ENCODE data around the gene HOXD12.

The HOXD12 gene

GRCh38 chr2:176136374-176137251 lies 37.0 kb downstream of the HOXD12 start:
- DNase-seq = no peak

- DNase-seq = no peak
These were observed 37.6 kb downstream of the HOXD12 start for GRCh38 chr2:176137252-176137580.

- no peak for DNase-seq
These were observed 38.3 kb downstream of the HOXD12 start for GRCh38 chr2:176137906-176138305.

- DNase-seq = no peak
These were observed 38.9 kb downstream of the HOXD12 start for GRCh38 chr2:176138526-176138922.

GRCh38 chr2:176138923-176139660 lies 39.5 kb downstream of the HOXD12 start:
- DNase-seq = no peak

GRCh38 chr2:176139661-176140512 lies 40.3 kb downstream of the HOXD12 start:
- DNase-seq = no peak

- peak; percentile 45 to 74 for DNase-seq
These were observed 41.1 kb downstream of the HOXD12 start for GRCh38 chr2:176140513-176141317.

GRCh38 chr2:176142281-176142680 lies 42.7 kb downstream of the HOXD12 start:
- no peak for DNase-seq

GRCh38 chr2:176145085-176145969 lies 45.7 kb downstream of the HOXD12 start:
- DNase-seq = no peak

- DNase-seq = no peak
These were observed 46.5 kb downstream of the HOXD12 start for GRCh38 chr2:176146101-176146500.

- no peak for DNase-seq
These were observed 47.0 kb downstream of the HOXD12 start for GRCh38 chr2:176146645-176147044.

- DNase-seq = no peak
These were observed 47.7 kb downstream of the HOXD12 start for GRCh38 chr2:176147210-176147799.

GRCh38 chr2:176147800-176148496 lies 48.4 kb downstream of the HOXD12 start:
- DNase-seq = no peak

- DNase-seq = no peak
These were observed 49.3 kb downstream of the HOXD12 start for GRCh38 chr2:176148751-176149421.

GRCh38 chr2:176149481-176149938 lies 49.9 kb downstream of the HOXD12 start:
- DNase-seq = no peak

GRCh38 chr2:176149939-176150583 lies 50.5 kb downstream of the HOXD12 start:
- no peak for DNase-seq

GRCh38 chr2:176150584-176151441 lies 51.2 kb downstream of the HOXD12 start:
- DNase-seq = no peak
